ENCODE results near the gene MED9. TPM values are rescaled to one million over a fixed set of nuclear protein-coding genes. Genes with fewer than 3 reads are reported as not detected.

MED9 gene
- total and polyA plus RNA-seq, 9 of the 15 experiments (the other 6 are each of a cell fraction or from before 2014, with no cell fraction given), result 2.2 to 15.8 (median 12.7) TPM

DNA sequence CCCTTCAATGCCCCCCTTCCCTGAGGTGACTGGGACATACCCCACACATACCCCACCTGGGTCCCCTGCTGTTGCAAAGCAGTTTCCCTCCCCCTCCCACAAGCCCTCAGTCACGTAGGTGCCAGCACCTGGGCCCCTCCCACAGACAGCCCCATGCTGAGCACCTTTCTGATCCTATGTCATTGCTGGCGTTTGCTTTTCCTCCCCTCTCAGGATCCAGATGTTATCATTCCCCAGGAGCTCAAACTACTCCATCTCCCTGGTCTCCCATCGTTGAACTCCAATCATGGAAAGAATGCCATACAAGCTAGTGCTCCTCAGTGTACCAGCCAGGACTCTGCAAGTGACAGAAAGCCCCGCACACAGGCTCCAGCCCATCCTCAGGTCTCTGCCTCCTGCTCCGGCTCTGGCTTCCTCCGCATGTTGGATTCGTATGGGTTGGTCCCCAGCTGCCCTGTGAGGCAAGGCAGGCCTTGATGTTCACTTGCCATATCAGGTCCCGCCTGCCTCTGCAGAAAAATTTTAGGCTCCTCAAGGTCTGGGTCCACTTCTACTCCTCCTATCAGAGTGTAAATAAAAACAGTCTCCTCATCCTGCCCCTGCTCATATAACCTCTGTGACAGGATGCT, 31.4 kb upstream of the MED9 start:
- Histone ChIP-seq H3K9me1 (ENCODE audit: control insufficient read depth, insufficient read depth, low read length) (no peaks in the 10 kb centered on the region), H3K36me3 (ENCODE audit: control insufficient read depth, insufficient read depth, low read length) (no peaks in the 10 kb centered on the region), H3K4me1 (replicated peaks in 1 of 2; ENCODE audit: control insufficient read depth in 2 of 2, insufficient read depth in 2 of 2, low read length in 2 of 2) (peaks cover under 1 to 3% of the 10 kb centered on the region in 2 experiments; a peak in 3 of 5 replicates), H3K27me3 (ENCODE audit: control insufficient read depth in 2 of 2, insufficient read depth in 2 of 2, low read length in 2 of 2) (peaks cover 14 to 43% of the 10 kb centered on the region in 2 experiments; a peak in 4 of 5 replicates), H3K4me3 (no peak overlapping the region), H3K9ac (ENCODE audit: insufficient read depth in 1 of 2, low read depth in 2 of 2, low read length in 2 of 2) (no peak overlapping the region), H3K4me2 (ENCODE audit: insufficient read depth, low read length) (no peak overlapping the region), H3K27ac (ENCODE audit: extremely low read depth, low read depth, low read length) (no peak overlapping the region), H3K9me3 (replicated peaks; ENCODE audit: control insufficient read depth, insufficient read depth, low read depth, low read length) (no peaks in the 10 kb centered on the region; the same call in 1 of the 2 replicates), H4K20me1 (replicated peaks; ENCODE audit: control insufficient read depth, insufficient read depth, low read length) (no peaks in the 10 kb centered on the region), H3K79me2 (ENCODE audit: control insufficient read depth, insufficient read depth, low read length) (no peaks in the 10 kb centered on the region), H2AFZ (ENCODE audit: low read depth, low read length) (no peak overlapping the region)
- ChIA-PET POLR2A (interaction anchor here (0.7 kb wide), 1 partner anchor 530 kb away, joined by 3 read pairs; no protein-coding TSS in a partner anchor), CTCF (ENCODE audit: low intra/inter-chr PET ratio) (no interaction called here)
- ATAC-seq (no peak), DNase-seq (ENCODE audit: extremely low read depth in 1 of 4, low spot score in 3 of 4) (no peak), FAIRE-seq (no peak)
- in situ Hi-C loops (cut with MboI) (no loop called here), intact Hi-C loops (cut with micrococcal nuclease) (loop anchor here (5.0 kb wide), 1 partner anchor 88 kb away; no protein-coding TSS in a partner anchor)
- WGBS (ENCODE audit: insufficient coverage, low coverage, missing lambda C conversion rate), result 0% methylated on average over 6 of the region's 8 CpGs
- TF ChIP-seq UBTF (IDR thresholded peaks at IDR 0.05; ENCODE audit: borderline replicate concordance in 1 of 2, low read depth in 2 of 2, low read length in 2 of 2), result no peak
- no peak for TF ChIP-seq RAD21 (CRISPR knock-in tag; conservative IDR thresholded peaks at IDR 0.05 in 1 of 2, IDR thresholded peaks at IDR 0.05 in 1 of 2)
- TF ChIP-seq JUN (IDR thresholded peaks at IDR 0.05; ENCODE audit: borderline replicate concordance, low read depth, low read length), result no peak
- TF ChIP-seq JUN (CRISPR knock-in tag; IDR thresholded peaks at IDR 0.05; ENCODE audit: borderline replicate concordance), result no peak
- TF ChIP-seq, protein P1, sequence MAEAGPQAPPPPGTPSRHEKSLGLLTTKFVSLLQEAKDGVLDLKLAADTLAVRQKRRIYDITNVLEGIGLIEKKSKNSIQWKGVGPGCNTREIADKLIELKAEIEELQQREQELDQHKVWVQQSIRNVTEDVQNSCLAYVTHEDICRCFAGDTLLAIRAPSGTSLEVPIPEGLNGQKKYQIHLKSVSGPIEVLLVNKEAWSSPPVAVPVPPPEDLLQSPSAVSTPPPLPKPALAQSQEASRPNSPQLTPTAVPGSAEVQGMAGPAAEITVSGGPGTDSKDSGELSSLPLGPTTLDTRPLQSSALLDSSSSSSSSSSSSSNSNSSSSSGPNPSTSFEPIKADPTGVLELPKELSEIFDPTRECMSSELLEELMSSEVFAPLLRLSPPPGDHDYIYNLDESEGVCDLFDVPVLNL (CRISPR knock-in tag; IDR thresholded peaks at IDR 0.05; ENCODE audit: low read depth), result no peak
- TF ChIP-seq ARID2 (IDR thresholded peaks at IDR 0.05), result no peak
- TF ChIP-seq DIDO1 (tag; IDR thresholded peaks at IDR 0.05; ENCODE audit: low read depth), result no peak
- TF ChIP-seq HDAC6 (IDR thresholded peaks at IDR 0.05; ENCODE audit: low read depth, low read length), result no peak
- no peak for TF ChIP-seq VEZF1 (CRISPR knock-in tag; IDR thresholded peaks at IDR 0.05)
- TF ChIP-seq POLR2AphosphoS5 (IDR thresholded peaks at IDR 0.05; ENCODE audit: control insufficient read depth, insufficient read depth, low read depth, low read length), result no peak
- TF ChIP-seq POLR2H (tag; IDR thresholded peaks at IDR 0.05; ENCODE audit: low read depth), result no peak
- TF ChIP-seq TBP (optimal IDR thresholded peaks at IDR 0.05; ENCODE audit: low read depth, low read length), result no peak
- TF ChIP-seq ZBTB12 (CRISPR knock-in tag; IDR thresholded peaks at IDR 0.05), result no peak
- TF ChIP-seq FOXK1 (CRISPR knock-in tag; IDR thresholded peaks at IDR 0.05; ENCODE audit: borderline replicate concordance), result no peak
- BruUV-seq (replicated peaks), result no TSS peak

Data from K562 (cell line).